Thyroid gland (tissue), 4 donors: ENCODE measurements around the gene NPPC. TPM values are rescaled to one million over a fixed set of nuclear protein-coding genes. Genes with fewer than 3 reads are reported as not detected.
A peak's percentile ranks its signal among the peaks of the same experiment; 100 is the strongest.

Source experiments
- DNase-seq, 2 donors: peaks; one replicate each; pipeline ENCODE4 v3.0.0-alpha.2; 2019
- H3K27ac ChIP-seq, 3 donors: fragments of 200-600 bp; sonication (generic); 1 replicate in 2 of 3; 2 replicates in 1 of 3; pipeline ENCODE4 v1.5.1; 2016 to 2019; ENCODE audit warnings: mild to moderate bottlenecking in 1 of 3, moderate library complexity in 1 of 3
- H3K27me3 ChIP-seq: fragments of 200-600 bp; sonication (generic); one replicate; pipeline ENCODE4 v1.5.1; 2019
- H3K36me3 ChIP-seq, 2 donors: fragments of 200-600 bp; sonication (generic); one replicate each; pipeline ENCODE4 v1.5.1; 2016 to 2019
- H3K4me1 ChIP-seq, 2 donors: fragments of 200-600 bp; sonication (generic); one replicate each; pipeline ENCODE4 v1.5.1; 2017 to 2019
- H3K4me3 ChIP-seq, 3 donors: fragments of 200-600 bp; sonication (generic); replicated peaks in 1 of 3; 1 replicate in 2 of 3; 2 replicates in 1 of 3; pipeline ENCODE4 v1.5.1; 2016; ENCODE audit warnings: mild to moderate bottlenecking in 1 of 3
- H3K9me3 ChIP-seq: fragments of 200-600 bp; sonication (generic); one replicate; pipeline ENCODE4 v1.5.1; 2017
- POLR2A ChIP-seq, 2 donors: fragments of 450-650 bp; IDR thresholded peaks; one replicate each; pipeline ENCODE4 v1.6.1; 2017; ENCODE audit warnings: antibody characterized with exemption in 2 of 2, mild to moderate bottlenecking in 2 of 2, moderate library complexity in 1 of 2
- WGBS, 2 donors: methylation state at CpG; one replicate each; pipeline ENCODE4 v1.1.5; 2017; 5-methylcytosine and 5-hydroxymethylcytosine counted together
- intact Hi-C: fragments of 100-400 bp; cut with DNase I; formaldehyde crosslinking; loops from one replicate; pipeline ENCODE4 v1.15.1; 2023
- total RNA-seq, 4 donors: library from RNA; depleted of rRNA; stranded (reverse); fragments of >200 nt; gene quantifications; one replicate each; pipeline ENCODE4 v1.2.3, GENCODE V29; 2016
- TF ChIP-seq, protein P1 (sequence below), 6 experiments: fragments of 200-600 bp in 3 of 6; fragments of 450-650 bp in 3 of 6; sonication (generic) in 3 of 6; IDR thresholded peaks; one replicate each; pipeline ENCODE4 v1.5.1; 2016 to 2019; ENCODE audit warnings: antibody characterized with exemption in 6 of 6, mild to moderate bottlenecking in 2 of 6, inconsistent platforms in 1 of 6, moderate library complexity in 1 of 6

The NPPC gene
- total RNA-seq, 4 donors from 2014 or later, result not detected

DNA sequence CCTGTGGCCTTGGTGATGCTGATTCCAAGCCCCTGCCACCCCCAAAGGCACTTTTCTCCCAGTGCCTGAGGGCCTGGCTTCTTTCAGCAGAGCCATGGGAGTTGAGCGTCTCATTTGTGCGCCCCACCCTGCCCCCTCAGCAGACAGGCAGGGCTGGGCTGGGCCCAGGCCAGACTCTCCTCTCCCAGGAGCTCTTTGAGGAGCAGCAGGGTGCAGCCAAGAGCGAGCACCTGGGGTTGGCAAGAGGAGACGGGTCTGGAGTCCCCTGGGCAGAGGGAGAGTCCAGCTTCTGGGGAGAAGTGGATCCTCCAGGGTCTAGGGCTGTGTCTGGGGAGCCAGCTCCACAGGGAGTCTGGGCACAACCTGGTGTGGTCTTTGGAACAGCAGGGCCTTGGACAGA, 21.2 kb downstream of the NPPC start:
- no peaks in the 10 kb centered on the region for H3K27me3 ChIP-seq
- 33 to 37% methylated on average over 2 to 3 of the region's 4 CpGs for WGBS, 2 donors
- H3K4me3 ChIP-seq, result no peak overlapping the region
- H3K27ac ChIP-seq, result peak overlapping the region; percentile 53 to 76 (median 64)
- no peaks in the 10 kb centered on the region for H3K36me3 ChIP-seq
- no peaks in the 10 kb centered on the region for H3K9me3 ChIP-seq
- peak; percentile 94 for DNase-seq
- intact Hi-C loops, result loop anchor here (5.0 kb wide), 1 partner anchor 537 kb away; no protein-coding TSS in a partner anchor
- H3K4me1 ChIP-seq, result peaks cover 17 to 23% of the 10 kb centered on the region in 2 donors
- TF ChIP-seq, protein P1, sequence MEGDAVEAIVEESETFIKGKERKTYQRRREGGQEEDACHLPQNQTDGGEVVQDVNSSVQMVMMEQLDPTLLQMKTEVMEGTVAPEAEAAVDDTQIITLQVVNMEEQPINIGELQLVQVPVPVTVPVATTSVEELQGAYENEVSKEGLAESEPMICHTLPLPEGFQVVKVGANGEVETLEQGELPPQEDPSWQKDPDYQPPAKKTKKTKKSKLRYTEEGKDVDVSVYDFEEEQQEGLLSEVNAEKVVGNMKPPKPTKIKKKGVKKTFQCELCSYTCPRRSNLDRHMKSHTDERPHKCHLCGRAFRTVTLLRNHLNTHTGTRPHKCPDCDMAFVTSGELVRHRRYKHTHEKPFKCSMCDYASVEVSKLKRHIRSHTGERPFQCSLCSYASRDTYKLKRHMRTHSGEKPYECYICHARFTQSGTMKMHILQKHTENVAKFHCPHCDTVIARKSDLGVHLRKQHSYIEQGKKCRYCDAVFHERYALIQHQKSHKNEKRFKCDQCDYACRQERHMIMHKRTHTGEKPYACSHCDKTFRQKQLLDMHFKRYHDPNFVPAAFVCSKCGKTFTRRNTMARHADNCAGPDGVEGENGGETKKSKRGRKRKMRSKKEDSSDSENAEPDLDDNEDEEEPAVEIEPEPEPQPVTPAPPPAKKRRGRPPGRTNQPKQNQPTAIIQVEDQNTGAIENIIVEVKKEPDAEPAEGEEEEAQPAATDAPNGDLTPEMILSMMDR (IDR thresholded peaks at IDR 0.05), result peak in 1 of 6 experiments; percentile 7
- peak in 1 of 2 donors; percentile 9 for TF ChIP-seq POLR2A (IDR thresholded peaks at IDR 0.05)

GRCh38 chr2:231904161-231904611, 22.0 kb downstream of the NPPC start:
- Histone ChIP-seq H3K27me3 (no peaks in the 10 kb centered on the region), H3K4me3 (no peak overlapping the region), H3K9me3 (no peaks in the 10 kb centered on the region), H3K27ac (no peak overlapping the region), H3K4me1 (peaks cover 17 to 23% of the 10 kb centered on the region in 2 donors), H3K36me3 (no peaks in the 10 kb centered on the region)
- TF ChIP-seq, protein P1 (IDR thresholded peaks at IDR 0.05), result no peak
- TF ChIP-seq POLR2A (IDR thresholded peaks at IDR 0.05), result no peak
- DNase-seq, result no peak
- intact Hi-C loops, result no loop called here
- WGBS, 2 donors, result 79 to 82% methylated on average over 8 to 9 of the region's 12 CpGs

DNA sequence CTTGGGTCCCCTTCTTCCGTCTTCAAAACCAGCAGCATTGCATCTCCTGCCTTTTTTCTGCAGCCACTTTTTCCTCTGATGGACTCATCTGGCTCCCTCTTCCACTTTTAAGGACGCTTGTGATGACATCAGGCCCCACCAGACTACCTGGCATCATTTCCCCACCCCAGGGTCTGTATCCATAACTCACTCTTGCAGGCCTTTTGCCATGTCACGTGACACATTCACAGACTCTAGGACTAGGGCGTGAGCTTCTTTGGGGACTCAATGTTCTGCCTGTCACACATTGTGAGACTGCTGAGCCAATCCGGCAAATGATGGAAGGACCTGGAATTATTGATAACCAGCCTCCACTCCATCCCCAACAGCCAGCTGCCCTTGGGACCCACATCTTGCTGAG, 23.6 kb downstream of the NPPC start:
- Histone ChIP-seq H3K36me3 (no peaks in the 10 kb centered on the region), H3K27ac (no peak overlapping the region), H3K4me1 (peaks cover 17 to 23% of the 10 kb centered on the region in 2 donors), H3K9me3 (no peaks in the 10 kb centered on the region), H3K27me3 (no peaks in the 10 kb centered on the region), H3K4me3 (no peak overlapping the region)
- intact Hi-C loops, result no loop called here
- TF ChIP-seq, protein P1 (IDR thresholded peaks at IDR 0.05), result no peak
- no peak for TF ChIP-seq POLR2A (IDR thresholded peaks at IDR 0.05)
- DNase-seq, result no peak
- 88 to 90% methylated on average over 5 of the region's 5 CpGs for WGBS, 2 donors

GRCh38 chr2:231900972-231901371, 25.2 kb downstream of the NPPC start:
- intact Hi-C loops, result no loop called here
- no peak overlapping the region for H3K4me3 ChIP-seq
- TF ChIP-seq POLR2A (IDR thresholded peaks at IDR 0.05), result no peak
- TF ChIP-seq, protein P1 (IDR thresholded peaks at IDR 0.05), result no peak

DNA sequence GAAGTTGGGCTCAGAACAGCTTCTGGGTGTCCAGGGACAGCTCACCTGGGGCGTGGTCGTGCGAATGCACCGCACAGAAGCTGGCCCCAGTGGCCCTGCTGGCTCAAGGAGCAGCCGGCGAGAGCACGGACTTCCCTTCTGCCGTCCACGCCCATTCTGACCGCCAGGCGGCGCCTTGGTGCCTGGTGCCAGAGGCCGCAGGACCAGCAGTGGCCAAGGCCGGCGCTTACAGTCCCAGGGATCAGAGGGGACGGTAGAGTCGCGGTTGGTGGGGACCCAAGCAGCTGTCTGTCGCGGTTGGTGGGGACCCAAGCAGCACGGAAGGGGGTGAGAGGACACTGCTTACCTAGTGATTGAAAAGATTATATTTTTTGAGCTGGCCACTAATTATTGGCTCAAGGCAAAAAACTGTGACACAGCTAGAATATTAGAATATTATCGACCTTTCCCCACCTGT, 25.7 kb downstream of the NPPC start:
- H3K27ac ChIP-seq, result no peak overlapping the region
- peaks cover 12 to 16% of the 10 kb centered on the region in 2 donors for H3K4me1 ChIP-seq
- TF ChIP-seq POLR2A (IDR thresholded peaks at IDR 0.05), result no peak
- TF ChIP-seq, protein P1 (IDR thresholded peaks at IDR 0.05), result peak in 4 of 6 experiments; percentile 6 to 61 (median 40)
- DNase-seq, result peak; percentile 45 to 59
- no peak overlapping the region for H3K4me3 ChIP-seq
- H3K27me3 ChIP-seq, result no peaks in the 10 kb centered on the region
- no peaks in the 10 kb centered on the region for H3K9me3 ChIP-seq
- H3K36me3 ChIP-seq, result no peaks in the 10 kb centered on the region
- intact Hi-C loops, result no loop called here
- WGBS, 2 donors, result 43 to 46% methylated on average over 22 of the region's 22 CpGs

More at GRCh38 chr2:231900972-231901371, 25.2 kb downstream of the NPPC start:
- peaks cover 17 to 20% of the 10 kb centered on the region in 2 donors for H3K4me1 ChIP-seq
- no peaks in the 10 kb centered on the region for H3K9me3 ChIP-seq
- H3K27me3 ChIP-seq, result no peaks in the 10 kb centered on the region
- 60 to 86% methylated on average over 1 to 5 of the region's 5 CpGs for WGBS, 2 donors
- no peak overlapping the region for H3K27ac ChIP-seq
- H3K36me3 ChIP-seq, result no peaks in the 10 kb centered on the region
- DNase-seq, result no peak
